ENCODE results near the gene DCAF5. TPM values are rescaled to one million over a fixed set of nuclear protein-coding genes. Genes with fewer than 3 reads are reported as not detected.

Gene DCAF5
- total and polyA plus RNA-seq, 2 of the 13 experiments (the other 11 are each of a cell fraction or from before 2014, with no cell fraction given): 13.4 to 31.6 TPM

DNA sequence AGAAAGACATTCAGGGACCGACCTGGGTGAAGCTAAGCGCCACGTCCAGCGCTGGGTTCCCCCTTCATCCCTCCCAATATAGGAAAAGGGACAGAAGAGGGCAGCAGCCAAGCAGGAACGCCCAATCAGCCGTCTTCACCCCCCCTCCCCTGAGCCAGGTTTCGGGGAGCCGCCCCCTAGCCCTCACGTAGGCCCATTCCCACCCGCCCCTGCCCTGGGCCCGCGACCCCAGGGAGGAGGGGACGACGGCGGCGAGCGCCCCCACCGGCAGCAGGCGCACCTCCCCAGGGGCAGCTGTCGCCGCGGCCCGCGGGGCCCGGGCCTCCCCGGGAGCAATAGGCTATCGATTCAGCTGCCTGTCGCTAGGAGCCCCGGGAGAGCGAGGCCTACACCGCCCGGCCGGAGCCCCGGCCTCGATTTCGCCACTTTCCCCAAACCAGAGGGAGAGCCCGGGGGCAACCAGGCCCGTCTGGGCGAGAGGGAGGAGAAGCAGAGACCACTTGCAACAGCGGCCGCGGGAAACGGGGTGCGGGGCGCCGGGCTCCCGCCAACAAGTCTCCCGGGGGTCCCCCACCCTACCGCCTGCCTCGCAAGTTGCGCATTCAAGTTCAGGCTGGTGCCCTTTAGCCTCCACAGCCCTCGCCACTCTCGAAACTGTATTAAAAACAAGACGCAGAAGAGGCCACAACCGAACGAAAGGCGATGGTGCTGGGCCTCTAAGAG lies 1.3 kb downstream of the DCAF5 start (continued):
- TF ChIP-seq, protein P1, sequence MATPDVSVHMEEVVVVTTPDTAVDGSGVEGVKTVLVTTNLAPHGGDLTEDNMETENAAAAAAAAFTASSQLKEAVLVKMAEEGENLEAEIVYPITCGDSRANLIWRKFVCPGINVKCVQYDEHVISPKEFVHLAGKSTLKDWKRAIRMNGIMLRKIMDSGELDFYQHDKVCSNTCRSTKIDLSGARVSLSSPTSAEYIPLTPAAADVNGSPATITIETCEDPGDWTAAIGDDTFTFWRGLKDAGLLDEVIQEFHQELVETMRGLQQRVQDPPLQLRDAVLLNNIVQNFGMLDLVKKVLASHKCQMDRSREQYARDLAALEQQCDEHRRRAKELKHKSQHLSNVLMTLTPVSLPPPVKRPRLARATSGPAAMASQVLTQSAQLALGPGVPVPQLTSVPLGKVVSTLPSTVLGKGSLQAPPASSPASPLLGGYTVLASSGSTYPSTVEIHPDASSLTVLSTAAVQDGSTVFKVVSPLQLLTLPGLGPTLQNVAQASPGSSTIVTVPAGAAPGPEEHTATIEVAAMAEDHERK (CRISPR knock-in tag; IDR thresholded peaks at IDR 0.05; ENCODE audit: low read depth): 0 out of 2 replicates have a peak, but pooled peaks have one; percentile 15
- TF ChIP-seq ESRRA (CRISPR knock-in tag; IDR thresholded peaks at IDR 0.05; ENCODE audit: low read depth) (peak; percentile 67), ZNF501 (CRISPR knock-in tag; IDR thresholded peaks at IDR 0.05) (peak; percentile 24; the same call in 1 of the 2 replicates), MAZ (IDR thresholded peaks at IDR 0.05; ENCODE audit: borderline replicate concordance, low read depth, low read length) (peak; percentile 74), MAZ (CRISPR knock-in tag; IDR thresholded peaks at IDR 0.05; ENCODE audit: low read depth) (peak; percentile 78), BRD4 (CRISPR knock-in tag; IDR thresholded peaks at IDR 0.05) (peak; percentile 42; the same call in 1 of the 2 replicates), ZBTB7B (CRISPR knock-in tag; IDR thresholded peaks at IDR 0.05) (peak; percentile 68; the same call in 1 of the 2 replicates), EP300 (IDR thresholded peaks at IDR 0.05; ENCODE audit: low read depth in 2 of 2, low read length in 2 of 2) (peak in 1 of 2 experiments; percentile 45; a peak in 2 of 4 replicates), EP300 (CRISPR knock-in tag; IDR thresholded peaks at IDR 0.05; ENCODE audit: borderline replicate concordance) (no peak), ISL2 (CRISPR knock-in tag; IDR thresholded peaks at IDR 0.05) (no peak), PHF21A (CRISPR knock-in tag; IDR thresholded peaks at IDR 0.05) (peak; percentile 91), STAT5B (CRISPR knock-in tag; IDR thresholded peaks at IDR 0.05) (no peak), SNAPC2 (CRISPR knock-in tag; IDR thresholded peaks at IDR 0.05) (peak; percentile 47; the same call in 1 of the 2 replicates)
- TF ChIP-seq, protein P2, sequence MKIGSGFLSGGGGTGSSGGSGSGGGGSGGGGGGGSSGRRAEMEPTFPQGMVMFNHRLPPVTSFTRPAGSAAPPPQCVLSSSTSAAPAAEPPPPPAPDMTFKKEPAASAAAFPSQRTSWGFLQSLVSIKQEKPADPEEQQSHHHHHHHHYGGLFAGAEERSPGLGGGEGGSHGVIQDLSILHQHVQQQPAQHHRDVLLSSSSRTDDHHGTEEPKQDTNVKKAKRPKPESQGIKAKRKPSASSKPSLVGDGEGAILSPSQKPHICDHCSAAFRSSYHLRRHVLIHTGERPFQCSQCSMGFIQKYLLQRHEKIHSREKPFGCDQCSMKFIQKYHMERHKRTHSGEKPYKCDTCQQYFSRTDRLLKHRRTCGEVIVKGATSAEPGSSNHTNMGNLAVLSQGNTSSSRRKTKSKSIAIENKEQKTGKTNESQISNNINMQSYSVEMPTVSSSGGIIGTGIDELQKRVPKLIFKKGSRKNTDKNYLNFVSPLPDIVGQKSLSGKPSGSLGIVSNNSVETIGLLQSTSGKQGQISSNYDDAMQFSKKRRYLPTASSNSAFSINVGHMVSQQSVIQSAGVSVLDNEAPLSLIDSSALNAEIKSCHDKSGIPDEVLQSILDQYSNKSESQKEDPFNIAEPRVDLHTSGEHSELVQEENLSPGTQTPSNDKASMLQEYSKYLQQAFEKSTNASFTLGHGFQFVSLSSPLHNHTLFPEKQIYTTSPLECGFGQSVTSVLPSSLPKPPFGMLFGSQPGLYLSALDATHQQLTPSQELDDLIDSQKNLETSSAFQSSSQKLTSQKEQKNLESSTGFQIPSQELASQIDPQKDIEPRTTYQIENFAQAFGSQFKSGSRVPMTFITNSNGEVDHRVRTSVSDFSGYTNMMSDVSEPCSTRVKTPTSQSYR (CRISPR knock-in tag; IDR thresholded peaks at IDR 0.05; ENCODE audit: borderline replicate concordance): peak; percentile 19; the same call in 1 of the 2 replicates
- TF ChIP-seq, protein P3, sequence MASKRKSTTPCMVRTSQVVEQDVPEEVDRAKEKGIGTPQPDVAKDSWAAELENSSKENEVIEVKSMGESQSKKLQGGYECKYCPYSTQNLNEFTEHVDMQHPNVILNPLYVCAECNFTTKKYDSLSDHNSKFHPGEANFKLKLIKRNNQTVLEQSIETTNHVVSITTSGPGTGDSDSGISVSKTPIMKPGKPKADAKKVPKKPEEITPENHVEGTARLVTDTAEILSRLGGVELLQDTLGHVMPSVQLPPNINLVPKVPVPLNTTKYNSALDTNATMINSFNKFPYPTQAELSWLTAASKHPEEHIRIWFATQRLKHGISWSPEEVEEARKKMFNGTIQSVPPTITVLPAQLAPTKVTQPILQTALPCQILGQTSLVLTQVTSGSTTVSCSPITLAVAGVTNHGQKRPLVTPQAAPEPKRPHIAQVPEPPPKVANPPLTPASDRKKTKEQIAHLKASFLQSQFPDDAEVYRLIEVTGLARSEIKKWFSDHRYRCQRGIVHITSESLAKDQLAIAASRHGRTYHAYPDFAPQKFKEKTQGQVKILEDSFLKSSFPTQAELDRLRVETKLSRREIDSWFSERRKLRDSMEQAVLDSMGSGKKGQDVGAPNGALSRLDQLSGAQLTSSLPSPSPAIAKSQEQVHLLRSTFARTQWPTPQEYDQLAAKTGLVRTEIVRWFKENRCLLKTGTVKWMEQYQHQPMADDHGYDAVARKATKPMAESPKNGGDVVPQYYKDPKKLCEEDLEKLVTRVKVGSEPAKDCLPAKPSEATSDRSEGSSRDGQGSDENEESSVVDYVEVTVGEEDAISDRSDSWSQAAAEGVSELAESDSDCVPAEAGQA (IDR thresholded peaks at IDR 0.05; ENCODE audit: low read depth): 0 out of 2 replicates have a peak, but pooled peaks have one; percentile 44
- TF ChIP-seq, protein P3 (CRISPR knock-in tag; IDR thresholded peaks at IDR 0.05; ENCODE audit: borderline replicate concordance): no peak
- TF ChIP-seq, protein P4, sequence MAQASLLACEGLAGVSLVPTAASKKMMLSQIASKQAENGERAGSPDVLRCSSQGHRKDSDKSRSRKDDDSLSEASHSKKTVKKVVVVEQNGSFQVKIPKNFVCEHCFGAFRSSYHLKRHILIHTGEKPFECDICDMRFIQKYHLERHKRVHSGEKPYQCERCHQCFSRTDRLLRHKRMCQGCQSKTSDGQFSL (CRISPR knock-in tag; IDR thresholded peaks at IDR 0.05): peak; percentile 12; the same call in 1 of the 2 replicates

Data from HepG2 (cell line).